Measurements from ENCODE around the gene CTRB2.

DNA sequence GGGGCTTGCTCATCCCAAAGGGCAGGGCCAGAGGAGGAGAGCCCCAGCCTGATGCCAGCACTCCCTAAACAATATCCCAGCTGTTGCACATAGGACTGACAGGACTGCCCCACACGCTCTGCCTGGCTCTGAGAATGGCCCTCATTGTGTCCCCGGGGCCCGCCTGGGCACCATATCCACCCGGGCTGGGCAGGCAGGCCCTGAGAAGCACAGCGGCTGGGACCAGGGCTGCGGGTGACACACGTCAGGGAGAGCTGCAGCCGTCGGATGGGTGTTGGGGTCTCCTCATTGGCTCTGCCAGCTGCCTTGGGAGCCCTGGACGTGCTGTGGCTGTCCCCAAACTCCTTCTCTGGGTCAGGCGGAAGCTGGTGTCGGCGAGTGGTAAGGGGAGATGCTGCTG lies 40.3 kb upstream of the CTRB2 start:
- TF ChIP-seq, protein P1, sequence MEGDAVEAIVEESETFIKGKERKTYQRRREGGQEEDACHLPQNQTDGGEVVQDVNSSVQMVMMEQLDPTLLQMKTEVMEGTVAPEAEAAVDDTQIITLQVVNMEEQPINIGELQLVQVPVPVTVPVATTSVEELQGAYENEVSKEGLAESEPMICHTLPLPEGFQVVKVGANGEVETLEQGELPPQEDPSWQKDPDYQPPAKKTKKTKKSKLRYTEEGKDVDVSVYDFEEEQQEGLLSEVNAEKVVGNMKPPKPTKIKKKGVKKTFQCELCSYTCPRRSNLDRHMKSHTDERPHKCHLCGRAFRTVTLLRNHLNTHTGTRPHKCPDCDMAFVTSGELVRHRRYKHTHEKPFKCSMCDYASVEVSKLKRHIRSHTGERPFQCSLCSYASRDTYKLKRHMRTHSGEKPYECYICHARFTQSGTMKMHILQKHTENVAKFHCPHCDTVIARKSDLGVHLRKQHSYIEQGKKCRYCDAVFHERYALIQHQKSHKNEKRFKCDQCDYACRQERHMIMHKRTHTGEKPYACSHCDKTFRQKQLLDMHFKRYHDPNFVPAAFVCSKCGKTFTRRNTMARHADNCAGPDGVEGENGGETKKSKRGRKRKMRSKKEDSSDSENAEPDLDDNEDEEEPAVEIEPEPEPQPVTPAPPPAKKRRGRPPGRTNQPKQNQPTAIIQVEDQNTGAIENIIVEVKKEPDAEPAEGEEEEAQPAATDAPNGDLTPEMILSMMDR (conservative IDR thresholded peaks at IDR 0.05; ENCODE audit: low read length), result no peak
- no peak for TF ChIP-seq EZH2phosphoT487 (IDR thresholded peaks at IDR 0.05; ENCODE audit: borderline replicate concordance, low read depth, low read length)
